PC-3 (cell line): ENCODE measurements around the gene SENP6. TPM values are rescaled to one million over a fixed set of nuclear protein-coding genes. Genes with fewer than 3 reads are reported as not detected.
A peak's percentile ranks its signal among the peaks of the same experiment; 100 is the strongest.

Source experiments
- ATAC-seq: fragments of 200-7000 bp; cut with Tn5 transposase; 2 replicates; pipeline ENCODE4 v1.9.1; 2020; ENCODE audit warnings: mild to moderate bottlenecking, moderate library complexity
- BruUV-seq: library from RNA; stranded (reverse); fragments of 400-500 nt; replicated peaks from 2 replicates; lab custom pipeline; 2021; lab: Mats Ljungman, UMichigan
- CTCF ChIA-PET: fragments of 300-600 bp; sonication (Branson Sonifier 250); formaldehyde crosslinking; loops from one replicate; lab custom pipeline; 2022; ENCODE audit warnings: antibody characterized with exemption; lab: Charles Lee
- POLR2A ChIA-PET: fragments of 300-600 bp; sonication (Branson Sonifier 250); formaldehyde crosslinking; loops from one replicate; lab custom pipeline; 2022; ENCODE audit warnings: antibody characterized with exemption; ENCODE audit not compliant: unreplicated experiment; lab: Charles Lee
- DNase-seq: peaks from one replicate; pipeline ENCODE4 v3.0.0-alpha.2; 2015
- H2AFZ ChIP-seq: fragments of 300-600 bp; sonication (generic); 2 replicates; pipeline ENCODE4 v1.6.0; 2016; ENCODE audit warnings: antibody characterized with exemption, low read length
- H3F3A ChIP-seq: fragments of 300-600 bp; sonication (generic); one replicate; pipeline ENCODE4 v1.6.0; 2017; ENCODE audit warnings: antibody characterized with exemption, low read length, control low read depth, mild to moderate bottlenecking; ENCODE audit not compliant: unreplicated experiment
- H3K27ac ChIP-seq: fragments of 300-600 bp; sonication (generic); 2 replicates; pipeline ENCODE4 v1.5.1; 2016; ENCODE audit warnings: mild to moderate bottlenecking, low read length
- H3K27me3 ChIP-seq: fragments of 300-600 bp; sonication (generic); 2 replicates; pipeline ENCODE4 v1.6.1; 2016; ENCODE audit warnings: low read length, mixed read lengths
- H3K36me3 ChIP-seq: fragments of 300-600 bp; sonication (generic); 2 replicates; pipeline ENCODE4 v1.6.1; 2016; ENCODE audit warnings: low read depth, mixed run types, low read length, mixed read lengths
- H3K4me1 ChIP-seq: fragments of 300-600 bp; sonication (generic); 2 replicates; pipeline ENCODE4 v1.5.1; 2016; ENCODE audit warnings: low read length; ENCODE audit not compliant: insufficient read depth
- H3K4me2 ChIP-seq: fragments of 300-600 bp; sonication (generic); 2 replicates; pipeline ENCODE4 v1.6.0; 2016; ENCODE audit warnings: low read length
- H3K4me3 ChIP-seq: fragments of 300-600 bp; sonication (generic); 2 replicates; pipeline ENCODE4 v1.5.1; 2016; ENCODE audit warnings: mild to moderate bottlenecking, low read length, mixed read lengths
- H3K79me2 ChIP-seq: fragments of 300-600 bp; sonication (generic); 2 replicates; pipeline ENCODE4 v1.6.1; 2017; ENCODE audit warnings: low read length, mixed read lengths
- H3K9ac ChIP-seq: fragments of 300-600 bp; sonication (generic); 2 replicates; pipeline ENCODE4 v1.6.0; 2016; ENCODE audit warnings: mild to moderate bottlenecking, low read length
- H3K9me2 ChIP-seq: fragments of 300-600 bp; sonication (generic); replicated peaks from 2 replicates; pipeline ENCODE4 v1.6.1; 2016; ENCODE audit warnings: mixed run types, low read length, mixed read lengths
- H3K9me3 ChIP-seq: fragments of 300-600 bp; sonication (generic); 2 replicates; pipeline ENCODE4 v1.6.1; 2016; ENCODE audit warnings: low read length, mixed read lengths
- H4K20me1 ChIP-seq: fragments of 300-600 bp; sonication (generic); 2 replicates; pipeline ENCODE4 v1.6.1; 2016; ENCODE audit warnings: low read length, mixed read lengths
- CTCF ChIP-seq: fragments of 300-600 bp; sonication (generic); conservative IDR thresholded peaks from 2 replicates; pipeline ENCODE4 v1.5.1; 2017; ENCODE audit warnings: antibody characterized with exemption, low read depth, mild to moderate bottlenecking, low read length
- EZH2 ChIP-seq: fragments of 300-600 bp; sonication (generic); IDR thresholded peaks from one replicate; pipeline ENCODE4 v1.6.1; 2017; ENCODE audit warnings: antibody characterized with exemption, mild to moderate bottlenecking, low read length; ENCODE audit not compliant: unreplicated experiment
- EZH2phosphoT487 ChIP-seq: fragments of 300-600 bp; sonication (generic); IDR thresholded peaks from 2 replicates; pipeline ENCODE4 v1.6.1; 2018; ENCODE audit warnings: mild to moderate bottlenecking, antibody characterized with exemption, low read length, borderline replicate concordance
- intact Hi-C: fragments of 100-400 bp; cut with micrococcal nuclease; formaldehyde crosslinking; loops from 2 replicates; pipeline ENCODE4 v1.9.0; 2023
- total RNA-seq: library from RNA; depleted of rRNA; stranded (reverse); fragments of >200 nt; gene quantifications from 2 replicates; pipeline ENCODE4 v1.2.3, GENCODE V29; 2014

The SENP6 gene
- total RNA-seq, 1 experiment from 2014 or later = 36.3 TPM

- DNase-seq (peak; percentile 68), ATAC-seq (peak; percentile 76)
- Histone ChIP-seq H3K9me2 (no peaks in the 10 kb centered on the region), H3K36me3 (no peaks in the 10 kb centered on the region), H3K9ac (peak within 1 kb of the TSS; percentile 80), H3K9me3 (no peaks in the 10 kb centered on the region), H3K27me3 (no peaks in the 10 kb centered on the region), H3F3A (peaks cover 5% of the 10 kb centered on the region), H4K20me1 (no peaks in the 10 kb centered on the region), H3K4me1 (peaks cover 30% of the 10 kb centered on the region), H3K4me3 (peak within 1 kb of the TSS; percentile 98), H3K4me2 (peak within 1 kb of the TSS; percentile 90), H2AFZ (peak within 1 kb of the TSS; percentile 98), H3K27ac (peak within 1 kb of the TSS; percentile 88), H3K79me2 (peaks cover 45% of the 10 kb centered on the region)
- intact Hi-C loops = loop anchor here (2.0 kb wide), 1 partner anchor 100 kb away; no protein-coding TSS in a partner anchor
- ChIA-PET CTCF (no interaction called here), POLR2A (no interaction called here)
- no peak for TF ChIP-seq EZH2
- TF ChIP-seq CTCF = no peak
- no peak for TF ChIP-seq EZH2phosphoT487
- BruUV-seq = no TSS peak
These were observed 147.3 kb downstream of the SENP6 start, which contains the start of gene MYO6 for GRCh38 chr6:75748743-75749538. Gene MYO6 (plus strand): TSS chr6:75749239. CDS start chr6:75817548, 68,309 bp downstream.

GRCh38 chr6:75751443-75751842 lies 149.8 kb downstream of the SENP6 start:
- Histone ChIP-seq H3K27me3 (no peaks in the 10 kb centered on the region), H3K4me2 (peak overlapping the region; percentile 83), H4K20me1 (no peaks in the 10 kb centered on the region), H3K79me2 (peaks cover 67% of the 10 kb centered on the region), H2AFZ (no peak overlapping the region), H3K4me1 (peaks cover 30% of the 10 kb centered on the region), H3K9me3 (no peaks in the 10 kb centered on the region), H3K27ac (peak overlapping the region; percentile 68; the same call in 1 of the 2 replicates), H3F3A (peaks cover 5% of the 10 kb centered on the region), H3K9ac (no peak overlapping the region), H3K4me3 (peak overlapping the region; percentile 98), H3K36me3 (no peaks in the 10 kb centered on the region), H3K9me2 (no peaks in the 10 kb centered on the region)
- CTCF ChIA-PET = no interaction called here
- ATAC-seq = no peak
- peak; percentile 28 for DNase-seq
- no TSS peak for BruUV-seq
- TF ChIP-seq CTCF (no peak), EZH2phosphoT487 (no peak), EZH2 (no peak)
- intact Hi-C loops = no loop called here
- POLR2A ChIA-PET = no interaction called here

GRCh38 chr6:75752365-75752764 lies 150.7 kb downstream of the SENP6 start:
- CTCF ChIA-PET = no interaction called here

More at GRCh38 chr6:75752365-75752764, 150.7 kb downstream of the SENP6 start:
- Histone ChIP-seq H4K20me1 (no peaks in the 10 kb centered on the region), H3K9me2 (no peaks in the 10 kb centered on the region), H2AFZ (no peak overlapping the region), H3K27me3 (no peaks in the 10 kb centered on the region), H3F3A (peaks cover 5% of the 10 kb centered on the region), H3K9ac (no peak overlapping the region), H3K27ac (peak overlapping the region; percentile 68), H3K36me3 (no peaks in the 10 kb centered on the region), H3K9me3 (no peaks in the 10 kb centered on the region), H3K79me2 (peaks cover 70% of the 10 kb centered on the region), H3K4me1 (peaks cover 27% of the 10 kb centered on the region), H3K4me2 (peak overlapping the region; percentile 83), H3K4me3 (peak overlapping the region; percentile 52)
- TF ChIP-seq EZH2phosphoT487 = no peak
- TF ChIP-seq CTCF = no peak
- TF ChIP-seq EZH2 = no peak
- BruUV-seq = no TSS peak
- ATAC-seq (no peak), DNase-seq (peak; percentile 77)
- POLR2A ChIA-PET = no interaction called here
- intact Hi-C loops = no loop called here
